DOHH2 (cell line): ENCODE data around the gene SREBF2.
A peak's percentile ranks its signal among the peaks of the same experiment; 100 is the strongest.

Experiments
- H3F3A ChIP-seq: fragments of 200-600 bp; sonication (generic), shearing (Covaris generic); 2 replicates; pipeline ENCODE4 v1.6.0; 2016; ENCODE audit warnings: antibody characterized with exemption, mild to moderate bottlenecking; ENCODE audit not compliant: control insufficient read depth, insufficient read depth
- H3K27ac ChIP-seq: fragments of 200-600 bp; sonication (generic); 2 replicates; pipeline ENCODE4 v1.5.1; 2014; ENCODE audit warnings: low read depth, mild to moderate bottlenecking, low read length, moderate library complexity
- H3K27me3 ChIP-seq: fragments of 200-600 bp; sonication (generic); 2 replicates; pipeline ENCODE4 v1.6.1; 2014; ENCODE audit warnings: mild to moderate bottlenecking, low read length, mixed read lengths; ENCODE audit not compliant: control insufficient read depth
- H3K36me3 ChIP-seq: fragments of 200-600 bp; sonication (generic); 2 replicates; pipeline ENCODE4 v1.6.1; 2014; ENCODE audit warnings: mild to moderate bottlenecking, low read length, moderate library complexity, mixed read lengths; ENCODE audit not compliant: control insufficient read depth
- H3K4me1 ChIP-seq: fragments of 200-600 bp; sonication (generic); 2 replicates; pipeline ENCODE4 v1.6.1; 2014; ENCODE audit warnings: mild to moderate bottlenecking, low read length, mixed read lengths; ENCODE audit not compliant: control insufficient read depth
- H3K4me2 ChIP-seq: fragments of 200-600 bp; sonication (generic); 2 replicates; pipeline ENCODE4 v1.6.0; 2014; ENCODE audit warnings: mild to moderate bottlenecking, low read length, moderate library complexity
- H3K4me3 ChIP-seq: fragments of 200-600 bp; sonication (generic); 2 replicates; pipeline ENCODE4 v1.5.1; 2014; ENCODE audit warnings: mild to moderate bottlenecking, low read length, mixed read lengths
- H3K79me2 ChIP-seq: fragments of 200-600 bp; sonication (generic); 2 replicates; pipeline ENCODE4 v1.6.1; 2014; ENCODE audit warnings: mild to moderate bottlenecking, low read length, mixed read lengths; ENCODE audit not compliant: control insufficient read depth
- H3K9me2 ChIP-seq: fragments of 200-600 bp; sonication (generic); replicated peaks from 2 replicates; pipeline ENCODE4 v1.6.1; 2014; ENCODE audit warnings: mild to moderate bottlenecking, low read length, mixed read lengths; ENCODE audit not compliant: control insufficient read depth
- H3K9me3 ChIP-seq: fragments of 200-600 bp; sonication (generic); 2 replicates; pipeline ENCODE4 v1.6.1; 2014; ENCODE audit warnings: antibody characterized with exemption, low read length, mixed read lengths; ENCODE audit not compliant: control insufficient read depth, insufficient read depth
- H4K20me1 ChIP-seq: fragments of 200-600 bp; sonication (generic); 2 replicates; pipeline ENCODE4 v1.6.0; 2014; ENCODE audit warnings: low read depth, mild to moderate bottlenecking, antibody characterized with exemption, low read length, moderate library complexity; ENCODE audit not compliant: control insufficient read depth, insufficient read depth
- EZH2phosphoT487 ChIP-seq: fragments of 200-600 bp; sonication (generic); IDR thresholded peaks from 2 replicates; pipeline ENCODE4 v1.6.1; 2017; ENCODE audit warnings: borderline replicate concordance, mild to moderate bottlenecking, antibody characterized with exemption, low read length, moderate library complexity, mixed read lengths
- TF ChIP-seq, protein P1 (sequence below): fragments of 200-600 bp; sonication (generic); IDR thresholded peaks from one replicate; pipeline ENCODE4 v1.5.1; 2014; ENCODE audit warnings: antibody characterized with exemption, mild to moderate bottlenecking, low read depth, low read length; ENCODE audit not compliant: poor library complexity, severe bottlenecking

SREBF2 gene

DNA sequence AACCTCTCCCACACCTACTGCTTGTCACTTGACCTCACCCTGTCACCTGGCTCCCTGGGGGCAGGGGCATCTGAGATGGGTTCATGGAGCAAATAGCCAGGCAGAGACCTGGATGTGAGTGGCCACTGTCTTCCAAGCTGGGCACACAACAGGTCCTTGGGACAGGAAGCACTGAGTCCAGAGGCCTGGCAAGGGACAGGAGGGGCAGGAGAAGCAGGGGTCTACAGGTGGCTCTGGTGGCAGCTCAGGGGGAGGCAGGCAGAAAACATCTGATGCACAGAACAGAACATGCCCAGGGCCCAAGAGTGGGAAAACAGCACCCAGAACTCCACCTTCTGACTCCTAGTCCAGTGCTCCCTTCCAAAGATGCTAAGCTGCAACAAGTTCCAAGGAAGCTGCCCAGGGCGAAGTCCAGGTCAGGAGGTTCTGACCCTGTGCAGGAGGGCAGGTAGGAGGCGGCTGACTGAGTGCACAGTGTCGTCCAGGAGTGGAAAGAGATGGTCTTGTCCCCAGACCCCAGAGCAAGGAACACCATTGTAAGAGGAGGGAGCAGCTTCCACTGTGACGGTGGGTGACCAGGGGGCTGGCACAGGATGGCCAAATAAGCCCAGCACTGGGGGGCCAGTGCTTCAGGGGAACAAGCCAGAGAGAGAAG is 90.2 kb downstream of the SREBF2 start:
- Histone ChIP-seq H3F3A (peaks cover 31% of the 10 kb centered on the region), H3K9me2 (no peaks in the 10 kb centered on the region), H3K4me3 (peak overlapping the region; percentile 86), H3K9me3 (no peaks in the 10 kb centered on the region), H3K27ac (peak overlapping the region; percentile 86), H3K4me1 (peaks cover 89% of the 10 kb centered on the region), H3K4me2 (peak overlapping the region; percentile 85), H3K27me3 (peaks cover under 1% of the 10 kb centered on the region), H4K20me1 (peaks cover 7% of the 10 kb centered on the region; the same call in 1 of the 2 replicates), H3K36me3 (peaks cover 45% of the 10 kb centered on the region), H3K79me2 (peaks cover 36% of the 10 kb centered on the region)
- no peak for TF ChIP-seq EZH2phosphoT487
- TF ChIP-seq, protein P1, sequence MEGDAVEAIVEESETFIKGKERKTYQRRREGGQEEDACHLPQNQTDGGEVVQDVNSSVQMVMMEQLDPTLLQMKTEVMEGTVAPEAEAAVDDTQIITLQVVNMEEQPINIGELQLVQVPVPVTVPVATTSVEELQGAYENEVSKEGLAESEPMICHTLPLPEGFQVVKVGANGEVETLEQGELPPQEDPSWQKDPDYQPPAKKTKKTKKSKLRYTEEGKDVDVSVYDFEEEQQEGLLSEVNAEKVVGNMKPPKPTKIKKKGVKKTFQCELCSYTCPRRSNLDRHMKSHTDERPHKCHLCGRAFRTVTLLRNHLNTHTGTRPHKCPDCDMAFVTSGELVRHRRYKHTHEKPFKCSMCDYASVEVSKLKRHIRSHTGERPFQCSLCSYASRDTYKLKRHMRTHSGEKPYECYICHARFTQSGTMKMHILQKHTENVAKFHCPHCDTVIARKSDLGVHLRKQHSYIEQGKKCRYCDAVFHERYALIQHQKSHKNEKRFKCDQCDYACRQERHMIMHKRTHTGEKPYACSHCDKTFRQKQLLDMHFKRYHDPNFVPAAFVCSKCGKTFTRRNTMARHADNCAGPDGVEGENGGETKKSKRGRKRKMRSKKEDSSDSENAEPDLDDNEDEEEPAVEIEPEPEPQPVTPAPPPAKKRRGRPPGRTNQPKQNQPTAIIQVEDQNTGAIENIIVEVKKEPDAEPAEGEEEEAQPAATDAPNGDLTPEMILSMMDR: no peak

DNA sequence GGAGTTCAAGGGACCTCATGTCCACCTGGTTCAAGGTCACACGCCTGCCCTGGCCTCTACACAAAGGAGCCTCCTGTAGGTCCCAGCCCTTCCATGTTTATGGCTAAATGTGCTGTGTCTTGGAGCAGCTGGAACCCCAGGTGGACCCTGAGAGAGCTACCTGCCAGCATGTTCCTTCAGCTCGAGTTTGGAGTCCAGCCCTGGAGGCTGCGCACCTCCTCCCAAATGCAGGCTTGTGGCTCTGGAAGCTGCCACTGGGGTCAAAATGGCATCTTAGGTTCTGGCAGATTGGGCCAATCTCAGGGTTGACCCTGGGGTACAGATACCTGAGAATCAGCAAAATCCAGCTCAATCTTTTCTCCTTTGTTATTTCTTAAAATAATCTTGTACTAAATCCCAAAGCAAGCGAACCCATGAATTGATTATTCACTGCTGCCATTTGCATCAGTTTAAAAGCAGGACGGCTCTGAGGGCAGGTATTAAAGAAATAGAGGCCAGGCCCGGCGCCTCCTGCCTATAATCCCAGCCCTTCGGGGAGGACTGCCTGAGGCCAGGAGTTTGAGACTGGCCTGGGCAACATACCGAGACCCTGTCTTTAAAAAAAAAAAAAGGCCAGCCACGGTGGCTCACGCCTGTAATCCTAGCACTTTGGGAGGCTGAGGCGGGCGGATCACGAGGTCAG is 90.8 kb downstream of the SREBF2 start:
- Histone ChIP-seq H3K79me2 (peaks cover 36% of the 10 kb centered on the region), H3K4me1 (peaks cover 89% of the 10 kb centered on the region), H3K9me2 (no peaks in the 10 kb centered on the region), H3F3A (peaks cover 33% of the 10 kb centered on the region), H3K27me3 (no peaks in the 10 kb centered on the region), H3K4me3 (peak overlapping the region; percentile 86), H4K20me1 (peaks cover 7% of the 10 kb centered on the region; the same call in 1 of the 2 replicates), H3K36me3 (peaks cover 45% of the 10 kb centered on the region), H3K9me3 (no peaks in the 10 kb centered on the region), H3K4me2 (peak overlapping the region; percentile 85), H3K27ac (peak overlapping the region; percentile 86)
- TF ChIP-seq EZH2phosphoT487: no peak
- TF ChIP-seq, protein P1: no peak

DNA sequence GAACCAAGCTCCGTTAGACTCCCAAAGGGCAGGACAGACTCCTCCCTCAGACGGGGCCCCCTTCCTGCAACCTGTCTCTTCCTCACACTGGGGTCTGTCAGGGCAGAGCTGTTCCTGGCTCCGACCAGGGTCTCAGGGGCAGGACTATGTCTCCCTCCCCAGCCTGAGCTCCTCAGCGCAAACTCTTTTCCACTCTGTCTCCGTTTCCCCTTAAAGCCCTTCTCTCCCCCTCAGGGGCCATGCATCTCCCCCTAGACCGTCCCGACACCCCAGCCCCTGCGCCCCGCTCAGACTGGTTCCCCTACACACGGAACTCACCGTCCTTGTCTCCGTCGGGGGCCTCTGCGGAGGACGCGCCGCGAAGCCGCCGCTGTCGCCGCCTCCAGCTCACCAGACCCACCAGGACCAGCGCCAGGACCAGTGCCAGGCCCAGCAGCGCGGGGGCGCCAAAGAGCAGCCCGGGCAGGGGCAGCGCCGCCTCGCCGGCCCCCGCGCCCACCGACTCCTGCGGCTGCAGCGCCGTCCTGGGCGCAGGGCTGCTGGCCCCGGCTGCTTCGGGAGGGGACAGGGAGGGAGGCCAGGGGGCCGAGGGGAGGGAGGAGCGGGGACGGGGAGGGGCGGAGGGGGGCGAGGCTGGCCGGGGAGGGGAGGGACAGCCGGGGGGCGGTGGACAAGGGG is 93.0 kb downstream of the SREBF2 start:
- H3K36me3 ChIP-seq: peaks cover 48% of the 10 kb centered on the region
- H3K27me3 ChIP-seq: no peaks in the 10 kb centered on the region
- no peaks in the 10 kb centered on the region for H3K9me3 ChIP-seq
- peaks cover 7% of the 10 kb centered on the region; the same call in 1 of the 2 replicates for H4K20me1 ChIP-seq
- H3K4me3 ChIP-seq: peak overlapping the region; percentile 86
- H3K4me2 ChIP-seq: peak overlapping the region; percentile 85
- H3K9me2 ChIP-seq: no peaks in the 10 kb centered on the region
- H3K27ac ChIP-seq: peak overlapping the region; percentile 86
- no peak for TF ChIP-seq EZH2phosphoT487
- TF ChIP-seq, protein P1: peak; percentile 86
- peaks cover 36% of the 10 kb centered on the region for H3K79me2 ChIP-seq
- H3K4me1 ChIP-seq: peaks cover 89% of the 10 kb centered on the region
- H3F3A ChIP-seq: peaks cover 33% of the 10 kb centered on the region
